ENCODE results near the gene KIF14.
A peak's percentile ranks its signal among the peaks of the same experiment; 100 is the strongest.
"Not testable (repeated sequence)": the region's sequence is repeated elsewhere in the genome, so short reads cannot be mapped to it uniquely, and the experiment has no call there.

KIF14 gene

GRCh38 chr1:200535605-200536004, 84.9 kb downstream of the KIF14 start:
- Histone ChIP-seq H3K4me1 (ENCODE audit: control insufficient read depth, insufficient read depth, low read length) (no peaks in the 10 kb centered on the region), H3K9ac (ENCODE audit: low read length) (no peak overlapping the region), H3K9me3 (ENCODE audit: control insufficient read depth, low read length) (no peaks in the 10 kb centered on the region), H3K36me3 (ENCODE audit: control insufficient read depth, insufficient read depth, low read length, severe bottlenecking) (no peaks in the 10 kb centered on the region), H3K4me3 (ENCODE audit: low read length) (no peak overlapping the region), H3K27me3 (replicated peaks; ENCODE audit: control insufficient read depth, insufficient read depth, low read length) (peaks cover 10% of the 10 kb centered on the region)
- no peak for DNase-seq (ENCODE audit: low read depth)

DNA sequence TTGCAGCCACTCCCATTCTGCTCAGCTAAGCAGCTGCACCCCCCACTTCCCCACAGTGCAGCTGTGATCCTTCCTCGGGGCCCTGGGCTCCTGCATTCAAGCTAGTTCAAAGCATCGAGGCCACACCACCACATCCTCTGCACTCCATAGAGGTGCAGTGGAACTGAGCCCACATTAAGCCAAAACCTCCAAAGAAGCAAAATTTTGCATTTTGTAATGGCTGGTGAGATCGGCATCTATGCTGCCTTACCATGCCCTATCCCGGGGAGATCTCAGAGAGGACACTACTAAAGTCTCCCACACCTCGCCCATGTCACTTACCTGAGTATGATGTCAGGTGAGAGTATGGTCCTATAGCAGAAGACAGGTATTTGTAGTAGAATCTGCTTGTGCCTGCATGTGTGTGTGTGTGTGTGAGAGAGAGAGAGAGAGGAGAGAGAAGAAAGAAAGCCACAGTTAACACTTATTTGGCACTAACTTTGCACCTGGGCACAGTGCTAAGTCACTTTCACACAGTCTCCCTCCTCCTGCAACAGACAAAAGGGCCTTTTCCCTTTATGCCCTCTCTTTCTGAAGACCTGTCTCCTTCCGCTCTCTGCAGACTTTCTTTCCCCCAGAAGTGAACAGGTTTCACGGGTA, 89.8 kb downstream of the KIF14 start:
- no peak overlapping the region for H3K9ac ChIP-seq (ENCODE audit: low read length)
- H3K27me3 ChIP-seq (replicated peaks; ENCODE audit: control insufficient read depth, insufficient read depth, low read length) = peaks cover 12% of the 10 kb centered on the region
- no peaks in the 10 kb centered on the region for H3K36me3 ChIP-seq (ENCODE audit: control insufficient read depth, insufficient read depth, low read length, severe bottlenecking)
- no peaks in the 10 kb centered on the region for H3K9me3 ChIP-seq (ENCODE audit: control insufficient read depth, low read length)
- H3K4me1 ChIP-seq (ENCODE audit: control insufficient read depth, insufficient read depth, low read length) = peaks cover 20% of the 10 kb centered on the region
- H3K4me3 ChIP-seq (ENCODE audit: low read length) = no peak overlapping the region
- no peak for DNase-seq (ENCODE audit: low read depth)

- Histone ChIP-seq H3K9ac (ENCODE audit: low read length) (no peak overlapping the region), H3K9me3 (ENCODE audit: control insufficient read depth, low read length) (no peaks in the 10 kb centered on the region), H3K27me3 (replicated peaks; ENCODE audit: control insufficient read depth, insufficient read depth, low read length) (peaks cover 12% of the 10 kb centered on the region), H3K4me1 (ENCODE audit: control insufficient read depth, insufficient read depth, low read length) (peaks cover 30% of the 10 kb centered on the region), H3K36me3 (ENCODE audit: control insufficient read depth, insufficient read depth, low read length, severe bottlenecking) (no peaks in the 10 kb centered on the region), H3K4me3 (ENCODE audit: low read length) (no peak overlapping the region)
- no peak for DNase-seq (ENCODE audit: low read depth)
Observed at GRCh38 chr1:200528858-200529606, 91.5 kb downstream of the KIF14 start.

- Histone ChIP-seq H3K27me3 (replicated peaks; ENCODE audit: control insufficient read depth, insufficient read depth, low read length) (peaks cover 12% of the 10 kb centered on the region), H3K36me3 (ENCODE audit: control insufficient read depth, insufficient read depth, low read length, severe bottlenecking) (no peaks in the 10 kb centered on the region), H3K9me3 (ENCODE audit: control insufficient read depth, low read length) (no peaks in the 10 kb centered on the region), H3K9ac (ENCODE audit: low read length) (no peak overlapping the region), H3K4me3 (ENCODE audit: low read length) (no peak overlapping the region), H3K4me1 (ENCODE audit: control insufficient read depth, insufficient read depth, low read length) (peaks cover 30% of the 10 kb centered on the region)
- DNase-seq (ENCODE audit: low read depth) = no peak
Observed at GRCh38 chr1:200527670-200528069, 92.9 kb downstream of the KIF14 start.

GRCh38 chr1:200526709-200527612, 93.6 kb downstream of the KIF14 start:
- Histone ChIP-seq H3K9me3 (ENCODE audit: control insufficient read depth, low read length) (no peaks in the 10 kb centered on the region), H3K4me3 (ENCODE audit: low read length) (no peak overlapping the region), H3K27me3 (replicated peaks; ENCODE audit: control insufficient read depth, insufficient read depth, low read length) (peaks cover 11% of the 10 kb centered on the region), H3K36me3 (ENCODE audit: control insufficient read depth, insufficient read depth, low read length, severe bottlenecking) (no peaks in the 10 kb centered on the region), H3K9ac (ENCODE audit: low read length) (no peak overlapping the region), H3K4me1 (ENCODE audit: control insufficient read depth, insufficient read depth, low read length) (peaks cover 30% of the 10 kb centered on the region)
- DNase-seq (ENCODE audit: low read depth) = peak; percentile 11

GRCh38 chr1:200525090-200525987, 95.2 kb downstream of the KIF14 start:
- no peaks in the 10 kb centered on the region for H3K27me3 ChIP-seq (replicated peaks; ENCODE audit: control insufficient read depth, insufficient read depth, low read length)
- peaks cover 30% of the 10 kb centered on the region for H3K4me1 ChIP-seq (ENCODE audit: control insufficient read depth, insufficient read depth, low read length)
- no peak overlapping the region for H3K9ac ChIP-seq (ENCODE audit: low read length)
- no peaks in the 10 kb centered on the region for H3K9me3 ChIP-seq (ENCODE audit: control insufficient read depth, low read length)
- H3K36me3 ChIP-seq (ENCODE audit: control insufficient read depth, insufficient read depth, low read length, severe bottlenecking) = no peaks in the 10 kb centered on the region
- no peak for DNase-seq (ENCODE audit: low read depth)
- peak overlapping the region; percentile 45 for H3K4me3 ChIP-seq (ENCODE audit: low read length)

DNA sequence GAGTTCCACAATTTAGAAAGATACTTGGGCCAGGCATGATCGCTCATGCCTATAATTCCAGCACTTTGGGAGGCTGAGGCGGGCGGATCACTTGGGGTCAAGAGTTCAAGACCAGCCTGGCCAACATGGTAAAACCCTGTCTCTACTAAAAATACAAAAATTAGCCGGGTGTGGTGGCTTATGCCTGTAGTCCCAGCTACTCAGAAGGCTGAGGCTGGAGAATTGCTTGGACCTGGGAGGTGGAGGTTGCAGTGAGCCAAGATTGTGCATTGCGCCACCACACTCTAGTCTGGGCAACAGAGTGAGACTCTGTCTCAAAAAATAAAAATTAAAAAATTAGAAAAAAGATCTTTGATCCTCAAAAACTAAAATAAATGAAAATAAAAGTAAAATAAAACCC, 96.0 kb downstream of the KIF14 start:
- H3K4me3 ChIP-seq (ENCODE audit: low read length); H3K27me3 ChIP-seq (replicated peaks; ENCODE audit: control insufficient read depth, insufficient read depth, low read length); H3K36me3 ChIP-seq (ENCODE audit: control insufficient read depth, insufficient read depth, low read length, severe bottlenecking); H3K9me3 ChIP-seq (ENCODE audit: control insufficient read depth, low read length); DNase-seq (ENCODE audit: low read depth); H3K9ac ChIP-seq (ENCODE audit: low read length): not testable (repeated sequence)
- H3K4me1 ChIP-seq (ENCODE audit: control insufficient read depth, insufficient read depth, low read length) = peaks cover 30% of the 10 kb centered on the region

DNA sequence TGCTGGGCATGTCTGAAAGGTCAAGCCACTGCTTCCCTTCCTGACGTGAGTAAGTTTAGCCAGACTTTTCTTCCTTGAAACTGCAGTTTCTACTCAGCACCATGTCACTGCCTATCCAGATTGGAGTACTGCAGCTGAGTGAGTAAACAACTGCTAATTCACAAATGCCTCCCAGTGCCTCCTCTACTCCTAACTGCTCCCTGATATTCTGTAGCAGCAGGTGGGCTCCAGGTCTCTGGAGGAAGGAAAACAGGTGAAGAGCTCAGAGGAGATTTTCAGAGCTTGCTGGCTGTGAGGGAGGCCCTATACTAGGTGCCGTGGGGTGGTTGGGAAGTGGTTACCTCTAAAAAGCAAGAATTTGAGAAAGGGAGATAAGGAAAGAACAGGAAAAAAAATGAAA, 96.5 kb downstream of the KIF14 start:
- no peaks in the 10 kb centered on the region for H3K9me3 ChIP-seq (ENCODE audit: control insufficient read depth, low read length)
- H3K36me3 ChIP-seq (ENCODE audit: control insufficient read depth, insufficient read depth, low read length, severe bottlenecking) = no peaks in the 10 kb centered on the region
- no peak overlapping the region for H3K9ac ChIP-seq (ENCODE audit: low read length)
- no peak overlapping the region for H3K4me3 ChIP-seq (ENCODE audit: low read length)
- DNase-seq (ENCODE audit: low read depth) = no peak
- H3K27me3 ChIP-seq (replicated peaks; ENCODE audit: control insufficient read depth, insufficient read depth, low read length) = no peaks in the 10 kb centered on the region
- peaks cover 30% of the 10 kb centered on the region for H3K4me1 ChIP-seq (ENCODE audit: control insufficient read depth, insufficient read depth, low read length)

- Histone ChIP-seq H3K36me3 (ENCODE audit: control insufficient read depth, insufficient read depth, low read length, severe bottlenecking) (no peaks in the 10 kb centered on the region), H3K27me3 (replicated peaks; ENCODE audit: control insufficient read depth, insufficient read depth, low read length) (no peaks in the 10 kb centered on the region), H3K9me3 (ENCODE audit: control insufficient read depth, low read length) (no peaks in the 10 kb centered on the region), H3K4me3 (ENCODE audit: low read length) (no peak overlapping the region), H3K9ac (ENCODE audit: low read length) (no peak overlapping the region), H3K4me1 (ENCODE audit: control insufficient read depth, insufficient read depth, low read length) (peaks cover 9% of the 10 kb centered on the region)
- no peak for DNase-seq (ENCODE audit: low read depth)
Observed at GRCh38 chr1:200520735-200521134, 99.8 kb downstream of the KIF14 start.

- no peaks in the 10 kb centered on the region for H3K9me3 ChIP-seq (ENCODE audit: control insufficient read depth, low read length)
- no peak for DNase-seq (ENCODE audit: low read depth)
- H3K27me3 ChIP-seq (replicated peaks; ENCODE audit: control insufficient read depth, insufficient read depth, low read length) = no peaks in the 10 kb centered on the region
- H3K9ac ChIP-seq (ENCODE audit: low read length) = no peak overlapping the region
- H3K4me3 ChIP-seq (ENCODE audit: low read length) = no peak overlapping the region
- H3K4me1 ChIP-seq (ENCODE audit: control insufficient read depth, insufficient read depth, low read length) = no peaks in the 10 kb centered on the region
- H3K36me3 ChIP-seq (ENCODE audit: control insufficient read depth, insufficient read depth, low read length, severe bottlenecking) = no peaks in the 10 kb centered on the region
Observed at GRCh38 chr1:200518524-200518923, 102.0 kb downstream of the KIF14 start.

All from adipocyte (in vitro differentiated cells).